Heart left ventricle (tissue), 13 donors: ENCODE data around the gene ZEB1.

Experiments used
- POLR2A ChIP-seq, 2 donors: fragments of 450-650 bp; IDR thresholded peaks; one replicate each; pipeline ENCODE4 v1.6.1; 2017; ENCODE audit warnings: antibody characterized with exemption in 2 of 2, mild to moderate bottlenecking in 2 of 2, moderate library complexity in 2 of 2
- TF ChIP-seq, protein P1 (sequence below), 12 donors: fragments of 200-600 bp; sonication (generic) in 4 of 12; IDR thresholded peaks; one replicate each; pipeline versions ENCODE4 v1.5.0 to v1.8.0; 2018 to 2022; ENCODE audit warnings: antibody characterized with exemption in 12 of 12, mild to moderate bottlenecking in 5 of 12
- donor health status: ischemic (EF 13 %, LVEDD 7.1; RV severe dilation, severe dysfunction).
- donor health status: DM: no; HTN: yes; CAD: no.
- donor health status: DM: no; HTN: no; CAD: no.
- donor health status: ischemic (EF 25% LVEDD 6.9; RV normal size, moderate dysfunction).
- donor health status: ischemic (EF 25% LVEDD 5.7; RV mildly dilated, moderate dysfunction).
- donor health status: ischemic (EF 35%, LVEDD 5.7; RV mildly dilated, moderate dysfunction).
- donor health status: nonischemic (EF 11% LVEDD 7.7; RV severe dilation, severe dysfunction).
- donor health status: DM: yes; HTN: yes; CAD: no.
- donor health status: PGD.
- donor health status: ischemic (EF 29% LVEDD 5.4; RV normal size, mild dysfunction).
- donor health status: nonischemic (EF 23%, LVEDD 6.1; RV moderate dilation, normal function).

GRCh38 chr10:31372439-31372838 lies 53.4 kb downstream of the ZEB1 start:
- TF ChIP-seq, protein P1, sequence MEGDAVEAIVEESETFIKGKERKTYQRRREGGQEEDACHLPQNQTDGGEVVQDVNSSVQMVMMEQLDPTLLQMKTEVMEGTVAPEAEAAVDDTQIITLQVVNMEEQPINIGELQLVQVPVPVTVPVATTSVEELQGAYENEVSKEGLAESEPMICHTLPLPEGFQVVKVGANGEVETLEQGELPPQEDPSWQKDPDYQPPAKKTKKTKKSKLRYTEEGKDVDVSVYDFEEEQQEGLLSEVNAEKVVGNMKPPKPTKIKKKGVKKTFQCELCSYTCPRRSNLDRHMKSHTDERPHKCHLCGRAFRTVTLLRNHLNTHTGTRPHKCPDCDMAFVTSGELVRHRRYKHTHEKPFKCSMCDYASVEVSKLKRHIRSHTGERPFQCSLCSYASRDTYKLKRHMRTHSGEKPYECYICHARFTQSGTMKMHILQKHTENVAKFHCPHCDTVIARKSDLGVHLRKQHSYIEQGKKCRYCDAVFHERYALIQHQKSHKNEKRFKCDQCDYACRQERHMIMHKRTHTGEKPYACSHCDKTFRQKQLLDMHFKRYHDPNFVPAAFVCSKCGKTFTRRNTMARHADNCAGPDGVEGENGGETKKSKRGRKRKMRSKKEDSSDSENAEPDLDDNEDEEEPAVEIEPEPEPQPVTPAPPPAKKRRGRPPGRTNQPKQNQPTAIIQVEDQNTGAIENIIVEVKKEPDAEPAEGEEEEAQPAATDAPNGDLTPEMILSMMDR (IDR thresholded peaks at IDR 0.05), result no peak
- TF ChIP-seq POLR2A (IDR thresholded peaks at IDR 0.05), result no peak
